HG03469 (cell line): Measurements from ENCODE around the gene PHF19.

Experiments
- ATAC-seq: cut with Tn5 transposase; IDR thresholded peaks from one replicate; pipeline ENCODE4 v1.9.1; 2021; ENCODE audit warnings: mild to moderate bottlenecking, moderate library complexity, moderate number of reproducible peaks; ENCODE audit not compliant: unreplicated experiment

The PHF19 gene

DNA sequence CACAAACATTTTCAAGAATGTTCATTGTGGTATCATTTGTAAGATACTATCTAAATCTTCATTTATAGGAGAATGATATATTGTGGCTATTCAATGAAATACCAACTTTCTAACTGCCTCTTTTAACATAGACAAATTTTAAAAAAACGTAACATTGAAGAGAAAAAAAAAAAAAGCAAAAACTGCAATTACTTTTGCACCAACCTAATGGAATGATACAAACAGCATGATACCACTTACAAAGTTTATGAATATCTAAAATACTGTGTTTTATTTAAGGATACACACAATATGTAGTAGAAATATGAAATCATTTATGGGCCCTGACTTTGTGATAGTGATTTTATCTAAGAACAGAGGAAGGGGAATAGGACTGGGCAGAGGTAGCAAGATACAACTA, 58.4 kb downstream of the PHF19 start:
- no peak for ATAC-seq

DNA sequence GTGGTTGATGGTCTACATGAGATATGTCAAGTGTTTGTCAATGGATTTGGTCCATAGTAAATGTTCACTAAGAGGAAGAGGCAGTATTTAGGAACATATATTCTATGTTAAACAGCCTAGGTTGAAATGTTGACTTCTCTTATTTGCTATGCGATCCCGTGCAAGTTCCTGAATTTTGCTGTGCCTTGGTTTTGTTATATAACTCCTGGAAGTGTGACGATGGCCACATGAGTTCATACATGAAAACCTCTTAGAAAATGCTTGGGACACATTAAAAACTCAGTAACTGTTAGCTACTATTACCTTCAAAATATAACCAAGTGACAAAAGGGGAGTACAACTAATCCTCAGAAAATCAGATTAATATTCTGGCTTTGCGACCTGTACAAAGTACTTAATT, 61.9 kb downstream of the PHF19 start:
- ATAC-seq: no peak

DNA sequence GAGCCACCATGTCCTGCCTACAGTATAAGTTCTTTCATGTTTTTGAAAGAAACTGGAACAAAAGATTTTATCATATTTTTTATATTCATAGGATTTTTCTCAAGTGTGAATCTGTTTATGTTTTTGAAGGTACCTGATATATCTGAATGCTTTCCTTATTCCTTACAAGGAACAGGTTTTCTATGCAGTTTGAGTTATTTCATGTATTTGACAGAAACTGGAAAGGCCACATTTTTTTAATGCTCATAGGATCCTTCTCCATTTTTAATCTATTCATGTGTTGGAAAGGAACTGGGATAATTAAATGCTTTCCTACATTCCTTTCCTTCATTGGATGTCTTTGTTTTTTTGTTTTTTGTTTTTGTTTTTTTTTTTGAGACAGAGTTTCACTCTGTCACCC, 68.1 kb downstream of the PHF19 start:
- no peak for ATAC-seq

DNA sequence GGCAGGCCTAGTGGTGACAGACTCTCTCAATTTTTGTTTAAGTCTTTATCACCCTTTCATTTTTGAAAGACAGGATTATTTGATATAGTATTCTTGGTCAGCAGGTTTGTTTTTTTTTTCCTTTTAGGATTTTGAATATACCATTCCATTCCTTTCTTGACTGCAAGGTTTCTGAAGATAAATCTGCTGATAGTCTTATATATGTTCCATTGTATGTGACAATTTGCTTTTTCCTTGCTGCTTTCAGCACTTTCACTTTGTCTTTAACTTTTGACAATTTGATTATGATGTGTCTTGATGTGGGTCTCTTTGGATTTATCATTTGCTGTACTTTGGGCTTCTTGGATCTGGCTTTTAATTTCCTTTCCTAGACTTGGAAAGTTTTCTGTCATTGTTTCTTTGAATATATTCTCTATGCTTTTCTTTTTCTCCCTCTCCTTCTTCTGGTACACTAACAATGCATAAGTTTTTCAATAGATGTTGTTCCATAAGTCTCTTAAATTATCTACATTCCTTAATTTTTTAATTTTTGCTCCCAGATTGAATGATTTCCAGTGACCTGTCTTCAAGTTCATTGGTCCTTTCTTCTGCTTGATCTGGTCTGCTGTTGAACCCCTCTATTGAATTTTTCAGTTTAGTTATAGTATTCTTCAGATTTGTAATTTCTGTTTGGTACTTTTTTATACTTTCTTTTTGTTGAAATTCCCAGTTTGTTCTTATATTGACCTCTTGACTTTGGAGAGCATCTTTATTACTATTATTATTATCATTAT, 69.2 kb downstream of the PHF19 start:
- ATAC-seq: no peak
